ENCODE measurements around the gene ERP29. TPM values are rescaled to one million over a fixed set of nuclear protein-coding genes. Genes with fewer than 3 reads are reported as not detected.
A peak's percentile ranks its signal among the peaks of the same experiment; 100 is the strongest.

The ERP29 gene
- total and polyA plus RNA-seq, 2 of the 13 experiments (the other 11 are each of a cell fraction or from before 2014, with no cell fraction given) = 111 to 147 TPM

GRCh38 chr12:112012775-112013600 lies at the start of gene ERP29, which contains the start of gene TMEM116 (continued):
- no peak for TF ChIP-seq DDIT3 (CRISPR knock-in tag; IDR thresholded peaks at IDR 0.05)
- peak; percentile 91 for TF ChIP-seq GABPB1 (CRISPR knock-in tag; IDR thresholded peaks at IDR 0.05)
- TF ChIP-seq ZNF546 (CRISPR knock-in tag; conservative IDR thresholded peaks at IDR 0.05) = no peak
- peak; percentile 51 for TF ChIP-seq POGZ (CRISPR knock-in tag; IDR thresholded peaks at IDR 0.05)
- TF ChIP-seq SALL2 (CRISPR knock-in tag; IDR thresholded peaks at IDR 0.05) = no peak; the same call in 1 of the 2 replicates
- TF ChIP-seq HNF1A (IDR thresholded peaks at IDR 0.05; ENCODE audit: low read depth) = no peak
- peak; percentile 23; the same call in 1 of the 2 replicates for TF ChIP-seq HNF1A (CRISPR knock-in tag; IDR thresholded peaks at IDR 0.05; ENCODE audit: borderline replicate concordance)
- no peak for TF ChIP-seq MATR3 (CRISPR knock-in tag; IDR thresholded peaks at IDR 0.05)
- TF ChIP-seq THAP9 (CRISPR knock-in tag; IDR thresholded peaks at IDR 0.05; ENCODE audit: borderline replicate concordance) = no peak; the same call in none of the 2 replicates
- TF ChIP-seq POLR2A (IDR thresholded peaks at IDR 0.05; ENCODE audit: insufficient read depth in 1 of 2, low read depth in 2 of 2, low read length in 2 of 2) = peak; percentile 96 to 97
- no peak for TF ChIP-seq ZSCAN22 (CRISPR knock-in tag; IDR thresholded peaks at IDR 0.05)
- TF ChIP-seq ZNF3 (CRISPR knock-in tag; IDR thresholded peaks at IDR 0.05) = peak; percentile 15; the same call in 1 of the 2 replicates
- TF ChIP-seq PRDM4 (CRISPR knock-in tag; IDR thresholded peaks at IDR 0.05; ENCODE audit: borderline replicate concordance) = 0 out of 2 replicates have a peak, but pooled peaks have one; percentile 60
- TF ChIP-seq ZNF746 (CRISPR knock-in tag; IDR thresholded peaks at IDR 0.05) = no peak; the same call in 1 of the 2 replicates
- TF ChIP-seq ELK4 (CRISPR knock-in tag; IDR thresholded peaks at IDR 0.05; ENCODE audit: borderline replicate concordance) = peak; percentile 61; the same call in 1 of the 2 replicates
- no peak for TF ChIP-seq SP140L (CRISPR knock-in tag; IDR thresholded peaks at IDR 0.05; ENCODE audit: borderline replicate concordance)
- TF ChIP-seq CAMTA2 (CRISPR knock-in tag; IDR thresholded peaks at IDR 0.05; ENCODE audit: borderline replicate concordance) = no peak
